Activated CD4-positive, alpha-beta T cell treated with anti-CD3 and anti-CD28 coated beads, Interleukin-2, amount 50 U/mL, for 16 hours (primary cell): ENCODE results near the gene SELPLG.
"Not testable (repeated sequence)": the region's sequence is repeated elsewhere in the genome, so short reads cannot be mapped to it uniquely, and the experiment has no call there.

Source experiments
- DNase-seq: peaks from one replicate; pipeline ENCODE4 v3.0.0-alpha.2; 2020

The SELPLG gene

GRCh38 chr12:108602976-108603704 is 30.6 kb downstream of the SELPLG start:
- DNase-seq, result no peak

- no peak for DNase-seq
Measured at GRCh38 chr12:108602209-108602705, 31.4 kb downstream of the SELPLG start.

- no peak for DNase-seq
Measured at GRCh38 chr12:108600702-108601007, 33.0 kb downstream of the SELPLG start.

GRCh38 chr12:108599948-108600701 is 33.6 kb downstream of the SELPLG start:
- DNase-seq, result no peak

GRCh38 chr12:108599541-108599940 is 34.2 kb downstream of the SELPLG start:
- DNase-seq, result no peak

GRCh38 chr12:108598553-108599250 is 35.0 kb downstream of the SELPLG start:
- DNase-seq, result no peak

- DNase-seq, result no peak
Measured at GRCh38 chr12:108597559-108598471, 35.9 kb downstream of the SELPLG start, which contains the start of gene TMEM119. TMEM119 (minus strand) TSS chr12:108598084; CDS start chr12:108592383, 5,701 bp downstream.

GRCh38 chr12:108596854-108597558 is 36.7 kb downstream of the SELPLG start:
- no peak for DNase-seq

- DNase-seq, result no peak
Measured at GRCh38 chr12:108595711-108596647, 37.7 kb downstream of the SELPLG start.

- DNase-seq, result no peak
Measured at GRCh38 chr12:108594960-108595710, 38.6 kb downstream of the SELPLG start.

- no peak for DNase-seq
Measured at GRCh38 chr12:108594323-108594903, 39.3 kb downstream of the SELPLG start.

GRCh38 chr12:108592033-108592909 is 41.4 kb downstream of the SELPLG start:
- no peak for DNase-seq

GRCh38 chr12:108591267-108591980 is 42.3 kb downstream of the SELPLG start:
- no peak for DNase-seq

- DNase-seq, result not testable (repeated sequence)
Measured at GRCh38 chr12:108590463-108590862, 43.2 kb downstream of the SELPLG start.

GRCh38 chr12:108589840-108590229 is 43.9 kb downstream of the SELPLG start:
- DNase-seq, result no peak

GRCh38 chr12:108589028-108589839 is 44.5 kb downstream of the SELPLG start:
- no peak for DNase-seq

GRCh38 chr12:108587826-108588225 is 45.9 kb downstream of the SELPLG start:
- DNase-seq, result no peak
